Measurements from ENCODE around the gene CCBE1. TPM values are rescaled to one million over a fixed set of nuclear protein-coding genes. Genes with fewer than 3 reads are reported as not detected.

Gene CCBE1
- total and polyA plus RNA-seq, 9 of the 15 experiments (the other 6 are each of a cell fraction or from before 2014, with no cell fraction given) = 0.20 TPM; not detected in 8

DNA sequence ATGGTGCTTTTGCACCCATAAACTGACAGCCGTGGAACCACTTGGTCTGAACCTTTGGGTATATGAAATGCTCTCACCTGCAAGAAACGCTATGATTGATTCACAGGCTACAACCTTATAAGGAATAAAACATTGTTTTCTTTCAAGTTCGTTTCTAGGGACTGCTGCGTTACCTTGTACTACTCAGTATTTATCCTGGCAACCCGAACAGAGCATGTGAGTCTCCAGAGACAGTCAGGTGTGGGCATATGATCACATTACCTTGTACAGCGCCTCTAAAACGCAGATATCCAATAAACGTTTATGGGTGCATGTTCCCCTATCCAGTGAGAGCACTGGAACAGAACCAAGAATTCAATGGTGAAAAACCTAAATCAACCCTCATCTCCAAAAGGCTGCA is 1.7 kb downstream of the CCBE1 start (continued):
- TF ChIP-seq, protein P1, sequence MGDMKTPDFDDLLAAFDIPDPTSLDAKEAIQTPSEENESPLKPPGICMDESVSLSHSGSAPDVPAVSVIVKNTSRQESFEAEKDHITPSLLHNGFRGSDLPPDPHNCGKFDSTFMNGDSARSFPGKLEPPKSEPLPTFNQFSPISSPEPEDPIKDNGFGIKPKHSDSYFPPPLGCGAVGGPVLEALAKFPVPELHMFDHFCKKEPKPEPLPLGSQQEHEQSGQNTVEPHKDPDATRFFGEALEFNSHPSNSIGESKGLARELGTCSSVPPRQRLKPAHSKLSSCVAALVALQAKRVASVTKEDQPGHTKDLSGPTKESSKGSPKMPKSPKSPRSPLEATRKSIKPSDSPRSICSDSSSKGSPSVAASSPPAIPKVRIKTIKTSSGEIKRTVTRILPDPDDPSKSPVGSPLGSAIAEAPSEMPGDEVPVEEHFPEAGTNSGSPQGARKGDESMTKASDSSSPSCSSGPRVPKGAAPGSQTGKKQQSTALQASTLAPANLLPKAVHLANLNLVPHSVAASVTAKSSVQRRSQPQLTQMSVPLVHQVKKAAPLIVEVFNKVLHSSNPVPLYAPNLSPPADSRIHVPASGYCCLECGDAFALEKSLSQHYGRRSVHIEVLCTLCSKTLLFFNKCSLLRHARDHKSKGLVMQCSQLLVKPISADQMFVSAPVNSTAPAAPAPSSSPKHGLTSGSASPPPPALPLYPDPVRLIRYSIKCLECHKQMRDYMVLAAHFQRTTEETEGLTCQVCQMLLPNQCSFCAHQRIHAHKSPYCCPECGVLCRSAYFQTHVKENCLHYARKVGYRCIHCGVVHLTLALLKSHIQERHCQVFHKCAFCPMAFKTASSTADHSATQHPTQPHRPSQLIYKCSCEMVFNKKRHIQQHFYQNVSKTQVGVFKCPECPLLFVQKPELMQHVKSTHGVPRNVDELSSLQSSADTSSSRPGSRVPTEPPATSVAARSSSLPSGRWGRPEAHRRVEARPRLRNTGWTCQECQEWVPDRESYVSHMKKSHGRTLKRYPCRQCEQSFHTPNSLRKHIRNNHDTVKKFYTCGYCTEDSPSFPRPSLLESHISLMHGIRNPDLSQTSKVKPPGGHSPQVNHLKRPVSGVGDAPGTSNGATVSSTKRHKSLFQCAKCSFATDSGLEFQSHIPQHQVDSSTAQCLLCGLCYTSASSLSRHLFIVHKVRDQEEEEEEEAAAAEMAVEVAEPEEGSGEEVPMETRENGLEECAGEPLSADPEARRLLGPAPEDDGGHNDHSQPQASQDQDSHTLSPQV (IDR thresholded peaks at IDR 0.05) = no peak

DNA sequence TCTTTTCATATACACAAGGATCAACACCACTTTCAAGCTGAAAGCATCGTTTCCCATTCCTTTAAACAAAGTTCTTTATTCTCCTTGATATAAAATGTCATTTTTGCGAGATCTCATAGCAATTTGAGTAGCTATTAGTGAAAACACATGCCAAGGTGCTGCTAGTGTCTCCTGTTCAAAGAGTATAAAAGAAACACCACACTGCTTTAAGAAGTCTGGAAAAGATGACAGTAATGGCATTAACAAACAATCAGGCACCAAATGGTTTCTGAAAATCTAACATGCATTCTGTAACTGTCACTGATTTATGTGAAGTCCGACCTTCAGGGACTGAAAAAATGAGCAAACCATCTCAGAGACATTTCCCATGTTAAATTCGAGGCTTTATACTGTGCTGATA is 2.4 kb downstream of the CCBE1 start:
- Histone ChIP-seq H4K20me1 (replicated peaks; ENCODE audit: control insufficient read depth, insufficient read depth, low read length) (no peaks in the 10 kb centered on the region; the same call in 1 of the 2 replicates), H3K79me2 (ENCODE audit: control insufficient read depth, insufficient read depth, low read length) (no peaks in the 10 kb centered on the region), H3K27ac (ENCODE audit: extremely low read depth, low read depth, low read length) (no peak overlapping the region), H3K4me2 (ENCODE audit: insufficient read depth, low read length) (no peak overlapping the region), H3K27me3 (ENCODE audit: control insufficient read depth in 2 of 2, insufficient read depth in 2 of 2, low read length in 2 of 2) (peaks cover 0 to 19% of the 10 kb centered on the region in 2 experiments; a peak in 1 of 5 replicates), H3K9me3 (replicated peaks; ENCODE audit: control insufficient read depth, insufficient read depth, low read depth, low read length) (no peaks in the 10 kb centered on the region), H3K9me1 (ENCODE audit: control insufficient read depth, insufficient read depth, low read length) (no peaks in the 10 kb centered on the region), H3K4me3 (no peak overlapping the region), H3K9ac (ENCODE audit: insufficient read depth in 1 of 2, low read depth in 2 of 2, low read length in 2 of 2) (no peak overlapping the region), H3K36me3 (ENCODE audit: control insufficient read depth, insufficient read depth, low read length) (no peaks in the 10 kb centered on the region), H2AFZ (ENCODE audit: low read depth, low read length) (no peak overlapping the region), H3K4me1 (replicated peaks in 1 of 2; ENCODE audit: control insufficient read depth in 2 of 2, insufficient read depth in 2 of 2, low read length in 2 of 2) (peaks cover 0 to 11% of the 10 kb centered on the region in 2 experiments; a peak in 2 of 5 replicates)
- no peak for DNase-seq (ENCODE audit: extremely low read depth in 1 of 4, low spot score in 3 of 4)
- CTCF ChIA-PET (ENCODE audit: low intra/inter-chr PET ratio) = no interaction called here
- in situ Hi-C loops (cut with MboI) (no loop called here), intact Hi-C loops (cut with micrococcal nuclease) (no loop called here)
- 0% methylated on average over 4 of the region's 4 CpGs for WGBS (ENCODE audit: insufficient coverage, low coverage, missing lambda C conversion rate)
- FAIRE-seq = no peak
- ATAC-seq = no peak
- TF ChIP-seq GTF2F1 (IDR thresholded peaks at IDR 0.05; ENCODE audit: low read depth, low read length) = no peak
- no peak for TF ChIP-seq ZSCAN29 (IDR thresholded peaks at IDR 0.05)
- TF ChIP-seq NFIC (IDR thresholded peaks at IDR 0.05) = no peak
- TF ChIP-seq NCOA2 (IDR thresholded peaks at IDR 0.05; ENCODE audit: partially characterized antibody in 2 of 2) = no peak
- no peak for TF ChIP-seq CHD4 (IDR thresholded peaks at IDR 0.05; ENCODE audit: insufficient read depth, insufficient replicate concordance, low read depth, low read length, poor library complexity, severe bottlenecking)
- TF ChIP-seq, protein P2, sequence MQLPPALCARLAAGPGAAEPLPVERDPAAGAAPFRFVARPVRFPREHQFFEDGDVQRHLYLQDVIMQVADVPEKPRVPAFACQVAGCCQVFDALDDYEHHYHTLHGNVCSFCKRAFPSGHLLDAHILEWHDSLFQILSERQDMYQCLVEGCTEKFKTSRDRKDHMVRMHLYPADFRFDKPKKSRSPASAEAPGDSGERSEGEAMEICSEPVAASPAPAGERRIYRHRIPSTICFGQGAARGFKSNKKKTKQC (CRISPR knock-in tag; IDR thresholded peaks at IDR 0.05) = no peak
- TF ChIP-seq NR2C1 (IDR thresholded peaks at IDR 0.05) = no peak
- TF ChIP-seq NR2C1 (tag; IDR thresholded peaks at IDR 0.05) = no peak
- POLR2A ChIA-PET = no interaction called here
- no TSS peak for BruUV-seq (replicated peaks)
